ENCODE measurements around the gene SORCS2.

- TF ChIP-seq EZH2 (IDR thresholded peaks at IDR 0.05; ENCODE audit: low read length, unreplicated experiment) (no peak), CTCF (conservative IDR thresholded peaks at IDR 0.05; ENCODE audit: low read depth, low read length) (no peak), EZH2phosphoT487 (IDR thresholded peaks at IDR 0.05; ENCODE audit: borderline replicate concordance, low read length) (no peak)
Observed at GRCh38 chr4:7399440-7400234, 207.3 kb downstream of the SORCS2 start.

Data from PC-3 (cell line).